ENCODE measurements around the gene GALNTL6.

GRCh38 chr4:172736046-172736445 is 922.8 kb downstream of the GALNTL6 start:
- no peak for TF ChIP-seq ELF4 (IDR thresholded peaks at IDR 0.05)
- TF ChIP-seq FOXM1 (IDR thresholded peaks at IDR 0.05; ENCODE audit: borderline replicate concordance): no peak
- no peak for TF ChIP-seq ARNT (IDR thresholded peaks at IDR 0.05)
- TF ChIP-seq HDGF (IDR thresholded peaks at IDR 0.05; ENCODE audit: borderline replicate concordance): no peak
- no peak for TF ChIP-seq FOXA1 (IDR thresholded peaks at IDR 0.05)
- no peak for TF ChIP-seq FOXK2 (IDR thresholded peaks at IDR 0.05)
- no peak for TF ChIP-seq TARDBP (IDR thresholded peaks at IDR 0.05)
